H1 (cell line): ENCODE data around the gene KLK1. TPM values are rescaled to one million over a fixed set of nuclear protein-coding genes. Genes with fewer than 3 reads are reported as not detected.

ENCODE experiments used
- MAFK ChIP-seq: IDR thresholded peaks from 2 replicates; pipeline ENCODE4 v1.6.1; 2012; ENCODE audit warnings: low read depth, mild to moderate bottlenecking, improper control_type of control experiment, low read length
- POLR2A ChIP-seq, 2 experiments: IDR thresholded peaks; 1 replicate in 1 of 2; 2 replicates in 1 of 2; pipeline ENCODE4 v1.6.1; 2011; ENCODE audit warnings: low read depth in 2 of 2, low read length in 2 of 2, mild to moderate bottlenecking in 2 of 2; ENCODE audit errors: control extremely low read depth in 1 of 2
- SP1 ChIP-seq: IDR thresholded peaks from 2 replicates; pipeline ENCODE4 v1.6.1; 2011; ENCODE audit warnings: low read depth, low read length
- polyA plus RNA-seq, 7 experiments: library from polyadenylated mRNA; depleted of rRNA in 3 of 7; stranded (reverse) in 5 of 7; unstranded in 2 of 7; fragments of >200 nt in 5 of 7; fragments of 200-250 nt in 2 of 7; gene quantifications; 1 replicate in 5 of 7; 2 replicates in 1 of 7; 4 replicates in 1 of 7; pipeline versions ENCODE4 v1.2.1 to v1.2.3, GENCODE V29; 2011 to 2013; ENCODE audit warnings: missing spikeins in 2 of 7, mixed read lengths in 2 of 7
- total RNA-seq: library from RNA; stranded (reverse); fragmentation: NEBNext Ultra II Directional; extraction: Animal tissue kit (Norgen Biotek cat#: 25700); gene quantifications from 2 replicates; pipeline ENCODE4 v1.2.1, GENCODE V29; 2021

The KLK1 gene
- total and polyA plus RNA-seq, 2 of the 8 experiments (the other 6 are each of a cell fraction or from before 2014, with no cell fraction given) = 3.4 to 4.0 TPM

DNA sequence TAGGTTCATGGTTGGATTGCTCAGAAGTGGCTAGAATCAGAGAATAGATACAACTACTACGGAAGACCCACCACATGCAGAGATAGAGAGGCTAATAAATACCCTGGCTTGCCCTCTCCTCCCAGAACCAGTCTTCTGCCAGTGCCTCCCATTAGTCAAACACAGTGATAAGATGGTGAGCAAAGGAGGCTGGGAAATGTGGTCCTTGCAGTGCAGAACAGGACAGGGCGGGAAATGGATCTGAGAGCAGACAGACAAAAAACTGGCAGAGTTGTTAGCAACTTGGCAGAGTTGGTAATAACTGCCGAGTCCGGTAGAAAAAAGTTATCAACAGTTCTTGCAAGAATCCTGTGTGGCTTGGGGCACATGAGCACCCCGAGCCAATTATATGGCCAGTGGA is 8.7 kb downstream of the KLK1 start (continued):
- TF ChIP-seq MAFK (no peak), SP1 (no peak), POLR2A (IDR thresholded peaks at IDR 0.05; ENCODE audit: control extremely low read depth in 1 of 2, low read depth in 2 of 2, low read length in 2 of 2) (no peak)
